Stimulated activated memory B cell treated with anti-CD40 and anti-IgM and Interleukin-4, amounts not matched to agents 10 μg/mL and 1 μg/mL and 100 μg/mL, for 72 hours (primary cell): ENCODE data around the gene HEY2.
A peak's percentile ranks its signal among the peaks of the same experiment; 100 is the strongest.

Experiments used
- ATAC-seq: fragments of 150-1000 bp; cut with Tn5 transposase; 2 replicates; pipeline ENCODE4 v1.10.0; 2021
- H3K27ac Mint-ChIP-seq: one replicate; pipeline ENCODE4 v1.8.0; 2022; ENCODE audit warnings: mild to moderate bottlenecking, mixed read lengths
- H3K27me3 Mint-ChIP-seq: one replicate; pipeline ENCODE4 v1.8.0; 2022; ENCODE audit warnings: mixed read lengths
- H3K36me3 Mint-ChIP-seq: one replicate; pipeline ENCODE4 v1.8.0; 2022; ENCODE audit warnings: mixed read lengths
- H3K4me1 Mint-ChIP-seq: one replicate; pipeline ENCODE4 v1.8.0; 2022; ENCODE audit warnings: mixed read lengths
- H3K4me3 Mint-ChIP-seq: one replicate; pipeline ENCODE4 v1.8.0; 2022; ENCODE audit warnings: mild to moderate bottlenecking, moderate library complexity, mixed read lengths
- H3K9me3 Mint-ChIP-seq: one replicate; pipeline ENCODE4 v1.8.0; 2022; ENCODE audit warnings: mixed read lengths

Gene HEY2

DNA sequence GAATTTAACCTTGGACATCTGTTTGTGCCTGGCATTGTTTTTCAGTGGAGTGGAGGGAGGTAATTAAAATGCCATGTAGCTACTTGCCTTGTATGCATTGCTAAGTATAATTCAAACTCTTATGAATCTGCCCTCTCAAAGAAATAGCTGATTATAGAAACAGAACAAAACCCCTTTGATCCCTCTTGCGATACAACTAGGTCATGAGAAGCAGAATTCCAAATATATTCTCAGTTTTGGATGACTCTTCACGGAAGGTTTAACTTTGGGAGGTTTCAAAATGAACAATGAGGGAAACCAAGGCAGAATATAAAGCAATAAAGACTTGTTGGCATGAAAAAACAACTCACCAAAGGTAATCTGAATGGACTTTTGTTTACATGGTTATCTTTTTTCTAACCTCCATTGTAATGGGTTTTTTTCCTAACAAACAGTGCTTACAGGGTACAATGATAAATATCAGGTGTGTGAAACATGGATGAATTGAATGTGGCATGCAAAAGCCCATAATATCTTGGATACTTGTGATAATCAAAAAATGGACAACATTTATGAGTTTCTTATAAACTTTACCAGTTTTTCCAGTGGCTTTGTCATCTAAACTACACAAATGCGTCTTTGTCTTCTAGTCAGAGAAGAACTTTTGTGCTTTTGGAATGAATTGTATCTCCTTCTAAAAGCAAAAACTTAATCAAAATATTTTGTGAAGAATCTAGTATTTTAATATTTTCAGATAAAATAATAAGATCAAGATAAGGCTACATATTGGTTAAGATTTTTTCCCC, 15.7 kb upstream of the HEY2 start:
- Mint-ChIP-seq H3K27ac (no peak overlapping the region), H3K27me3 (peaks cover 51% of the 10 kb centered on the region), H3K36me3 (no peaks in the 10 kb centered on the region), H3K9me3 (no peaks in the 10 kb centered on the region), H3K4me1 (no peaks in the 10 kb centered on the region), H3K4me3 (no peak overlapping the region)
- no peak for ATAC-seq

- ATAC-seq: no peak
- no peaks in the 10 kb centered on the region for H3K9me3 Mint-ChIP-seq
- H3K4me3 Mint-ChIP-seq: no peak overlapping the region
- no peaks in the 10 kb centered on the region for H3K4me1 Mint-ChIP-seq
- peaks cover 31% of the 10 kb centered on the region for H3K27me3 Mint-ChIP-seq
- H3K36me3 Mint-ChIP-seq: no peaks in the 10 kb centered on the region
- no peak overlapping the region for H3K27ac Mint-ChIP-seq
These were observed 11.2 kb upstream of the HEY2 start for GRCh38 chr6:125738276-125738675.

DNA sequence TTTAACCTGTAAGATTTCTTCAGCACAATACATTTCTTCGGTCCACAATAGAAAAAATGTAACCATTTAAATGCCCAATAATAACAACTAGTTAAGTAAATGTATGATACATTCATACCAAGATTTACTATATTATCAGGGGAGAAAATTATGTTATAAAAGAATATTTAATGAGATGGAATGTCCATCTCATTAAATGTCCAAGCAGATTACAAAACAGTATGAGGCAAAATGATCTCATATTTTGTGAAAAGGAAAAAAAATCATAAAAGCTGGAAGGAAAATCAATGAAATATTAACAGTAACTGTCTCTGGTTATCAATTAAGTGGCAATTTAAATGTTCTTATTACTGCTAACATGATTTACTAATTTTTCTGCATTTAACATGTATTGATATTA, 10.1 kb upstream of the HEY2 start:
- Mint-ChIP-seq H3K4me3 (no peak overlapping the region), H3K36me3 (no peaks in the 10 kb centered on the region), H3K4me1 (no peaks in the 10 kb centered on the region), H3K27ac (no peak overlapping the region), H3K9me3 (no peaks in the 10 kb centered on the region), H3K27me3 (peaks cover 24% of the 10 kb centered on the region)
- no peak for ATAC-seq

DNA sequence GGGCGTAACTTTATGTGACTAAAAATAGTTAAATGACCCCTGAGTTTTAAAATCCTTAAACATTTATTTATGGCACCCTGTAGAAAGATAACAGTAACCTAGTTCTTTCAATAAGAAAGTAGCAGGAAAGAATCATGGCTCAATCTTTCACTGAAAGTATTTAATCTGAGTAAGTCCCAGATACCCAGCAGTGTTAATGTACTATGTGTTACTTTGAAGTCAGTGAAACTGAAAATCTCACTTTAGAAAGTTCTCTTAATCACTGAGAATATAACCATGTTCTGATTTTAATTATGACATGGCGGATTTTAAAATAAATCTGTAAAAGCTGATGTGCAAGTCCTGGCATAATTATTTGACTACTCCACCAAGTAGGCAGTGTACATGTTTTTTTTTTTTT, 8.1 kb upstream of the HEY2 start:
- Mint-ChIP-seq H3K4me3 (no peak overlapping the region), H3K36me3 (no peaks in the 10 kb centered on the region), H3K9me3 (no peaks in the 10 kb centered on the region), H3K27me3 (peaks cover 25% of the 10 kb centered on the region), H3K27ac (no peak overlapping the region), H3K4me1 (no peaks in the 10 kb centered on the region)
- no peak for ATAC-seq

DNA sequence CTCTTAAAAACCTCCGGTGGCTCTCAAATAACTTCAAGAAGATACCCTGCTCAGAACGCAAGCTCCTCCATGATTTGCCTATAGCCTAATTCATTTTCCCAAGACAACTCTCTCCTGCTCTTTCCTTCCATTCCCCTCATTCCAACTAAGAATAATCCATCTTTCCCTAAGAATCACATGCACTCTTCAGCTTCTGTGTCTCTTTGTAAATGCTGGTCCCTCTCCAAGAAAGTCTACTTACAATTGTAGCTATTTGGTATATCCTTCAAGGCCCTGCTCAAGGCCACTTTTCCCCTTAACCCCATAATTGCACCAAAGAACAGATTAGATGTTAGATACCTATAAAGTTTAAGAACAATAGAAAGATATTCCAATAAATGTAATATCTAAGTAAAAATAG, 7.4 kb upstream of the HEY2 start:
- H3K4me3 Mint-ChIP-seq: no peak overlapping the region
- H3K27me3 Mint-ChIP-seq: peaks cover 25% of the 10 kb centered on the region
- no peaks in the 10 kb centered on the region for H3K9me3 Mint-ChIP-seq
- H3K4me1 Mint-ChIP-seq: peaks cover 6% of the 10 kb centered on the region
- no peaks in the 10 kb centered on the region for H3K36me3 Mint-ChIP-seq
- no peak for ATAC-seq
- no peak overlapping the region for H3K27ac Mint-ChIP-seq

DNA sequence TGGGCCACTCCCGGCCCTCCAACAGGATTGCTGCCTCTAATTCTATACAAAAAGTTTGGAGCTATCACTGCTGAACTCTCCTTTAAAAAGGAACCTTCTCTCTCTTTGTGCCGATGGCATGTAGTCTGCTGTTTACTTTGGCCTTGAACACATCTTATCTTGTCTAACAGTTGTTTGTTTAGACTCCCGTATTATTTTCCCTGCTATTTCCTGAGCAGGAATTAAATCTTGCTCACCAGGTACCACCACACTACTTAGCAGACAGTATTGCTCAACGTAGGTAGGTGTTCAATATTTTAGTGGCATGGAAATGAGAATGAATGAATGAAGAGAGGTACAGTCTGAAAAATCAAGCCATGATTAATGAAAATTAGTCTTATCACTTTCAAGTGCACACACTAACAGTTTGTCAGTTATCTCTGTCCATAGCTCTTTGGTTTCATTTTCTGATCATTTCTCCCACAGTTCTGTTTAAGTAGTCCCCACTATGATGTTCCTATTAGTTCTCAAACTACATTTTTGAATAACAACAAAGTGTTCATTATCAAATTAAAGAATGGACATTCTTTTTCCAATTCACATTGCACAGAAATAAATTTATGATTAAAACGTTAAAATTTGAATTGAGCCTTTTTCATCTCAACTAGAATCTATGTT, 6.8 kb upstream of the HEY2 start:
- H3K4me3 Mint-ChIP-seq: no peak overlapping the region
- H3K4me1 Mint-ChIP-seq: peaks cover 12% of the 10 kb centered on the region
- peaks cover 25% of the 10 kb centered on the region for H3K27me3 Mint-ChIP-seq
- no peak overlapping the region for H3K27ac Mint-ChIP-seq
- H3K9me3 Mint-ChIP-seq: no peaks in the 10 kb centered on the region
- ATAC-seq: no peak
- no peaks in the 10 kb centered on the region for H3K36me3 Mint-ChIP-seq

DNA sequence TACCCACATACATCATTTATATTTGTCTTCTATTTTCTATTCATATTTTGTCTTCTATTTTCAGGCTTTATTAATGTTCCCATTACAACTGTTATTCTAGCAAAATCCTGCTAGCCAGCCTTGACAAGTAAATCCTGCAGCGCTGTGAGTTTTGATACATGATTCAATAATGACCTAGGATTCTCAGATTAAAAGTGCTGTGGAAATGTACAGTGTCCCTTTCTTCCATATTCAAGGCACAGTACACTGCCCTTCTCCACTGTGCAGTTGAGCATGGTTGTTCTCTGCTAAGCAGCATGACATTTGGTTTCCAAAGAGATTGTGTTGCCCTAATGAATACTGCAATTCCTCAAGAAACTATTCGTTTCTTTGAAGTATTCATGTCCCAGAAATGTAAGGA, 5.8 kb upstream of the HEY2 start:
- H3K4me3 Mint-ChIP-seq: no peak overlapping the region
- no peaks in the 10 kb centered on the region for H3K36me3 Mint-ChIP-seq
- no peaks in the 10 kb centered on the region for H3K9me3 Mint-ChIP-seq
- peaks cover 21% of the 10 kb centered on the region for H3K4me1 Mint-ChIP-seq
- H3K27me3 Mint-ChIP-seq: peaks cover 28% of the 10 kb centered on the region
- no peak overlapping the region for H3K27ac Mint-ChIP-seq
- no peak for ATAC-seq

- Mint-ChIP-seq H3K4me3 (no peak overlapping the region), H3K9me3 (no peaks in the 10 kb centered on the region), H3K27ac (no peak overlapping the region), H3K4me1 (peaks cover 33% of the 10 kb centered on the region), H3K36me3 (no peaks in the 10 kb centered on the region), H3K27me3 (peaks cover 42% of the 10 kb centered on the region)
- no peak for ATAC-seq
These were observed 4.0 kb upstream of the HEY2 start for GRCh38 chr6:125745281-125746018.

DNA sequence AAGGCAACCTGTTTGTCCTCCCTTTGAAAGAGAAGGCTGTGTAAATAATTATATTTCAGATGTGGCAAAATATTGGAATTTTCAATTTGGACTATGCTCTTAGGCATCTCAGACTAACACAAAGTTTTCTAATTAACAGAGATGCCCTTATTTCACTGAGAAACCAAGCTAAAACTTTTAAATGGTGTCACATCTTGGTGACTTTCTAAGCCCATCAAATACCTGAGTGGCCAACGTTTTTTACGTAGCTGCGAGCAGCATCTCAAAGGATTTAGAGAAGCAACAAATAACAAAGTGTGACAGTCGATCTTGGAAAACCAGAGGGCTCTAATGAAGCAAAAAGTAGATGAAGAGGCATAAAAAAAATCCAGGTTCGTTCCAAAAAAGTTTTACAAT, 3.4 kb upstream of the HEY2 start:
- peaks cover 48% of the 10 kb centered on the region for H3K27me3 Mint-ChIP-seq
- H3K4me1 Mint-ChIP-seq: peaks cover 38% of the 10 kb centered on the region
- H3K9me3 Mint-ChIP-seq: no peaks in the 10 kb centered on the region
- H3K27ac Mint-ChIP-seq: no peak overlapping the region
- ATAC-seq: no peak
- no peaks in the 10 kb centered on the region for H3K36me3 Mint-ChIP-seq
- H3K4me3 Mint-ChIP-seq: peak overlapping the region; percentile 7

- Mint-ChIP-seq H3K9me3 (no peaks in the 10 kb centered on the region), H3K4me1 (peaks cover 43% of the 10 kb centered on the region), H3K36me3 (no peaks in the 10 kb centered on the region), H3K4me3 (peak overlapping the region; percentile 67), H3K27ac (no peak overlapping the region), H3K27me3 (peaks cover 57% of the 10 kb centered on the region)
- ATAC-seq: peak; percentile 63
These were observed 2.5 kb upstream of the HEY2 start for GRCh38 chr6:125746731-125747588.

GRCh38 chr6:125747589-125748405, 1.6 kb upstream of the HEY2 start:
- no peaks in the 10 kb centered on the region for H3K9me3 Mint-ChIP-seq
- H3K4me1 Mint-ChIP-seq: peaks cover 43% of the 10 kb centered on the region
- peak overlapping the region; percentile 76 for H3K4me3 Mint-ChIP-seq
- H3K27ac Mint-ChIP-seq: no peak overlapping the region
- no peaks in the 10 kb centered on the region for H3K36me3 Mint-ChIP-seq
- peak; percentile 9 for ATAC-seq
- peaks cover 62% of the 10 kb centered on the region for H3K27me3 Mint-ChIP-seq

DNA sequence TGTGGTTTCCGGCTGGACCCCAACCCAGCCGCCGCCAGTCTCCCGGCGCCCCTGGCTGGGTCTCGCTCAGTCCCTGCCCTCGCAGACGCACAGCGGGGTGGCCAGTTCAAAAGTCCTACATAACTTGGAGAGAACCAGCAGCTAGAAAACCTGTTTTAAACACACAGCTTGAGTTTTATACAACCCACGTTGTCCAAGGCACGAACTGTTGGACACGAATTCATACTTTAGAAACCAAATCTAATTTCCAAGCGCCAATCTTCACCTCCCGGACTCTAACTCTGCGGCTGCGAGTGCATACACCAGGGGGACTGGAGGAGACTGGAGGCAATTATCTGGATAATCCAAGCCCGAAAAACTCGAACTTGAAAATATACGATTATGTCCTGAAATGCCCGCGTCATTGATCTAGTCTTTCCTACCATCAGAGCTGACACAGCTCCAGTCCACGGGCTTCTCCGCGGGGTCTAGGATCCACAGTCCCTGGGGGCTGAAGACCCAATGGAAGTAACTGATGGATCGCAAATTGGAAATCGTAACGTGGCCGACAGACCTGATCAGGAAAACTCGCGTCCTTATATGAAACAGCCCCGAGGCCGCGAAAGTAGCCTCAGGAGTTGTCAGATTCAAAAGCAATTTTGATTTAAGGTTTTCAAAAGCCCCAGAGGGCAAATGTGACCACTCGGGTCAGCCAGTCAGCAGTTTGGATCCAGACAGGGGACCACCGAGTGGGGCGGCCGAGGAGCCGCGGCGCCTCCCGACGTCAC, 843 bp upstream of the HEY2 start:
- peaks cover 68% of the 10 kb centered on the region for H3K27me3 Mint-ChIP-seq
- H3K27ac Mint-ChIP-seq: no peak overlapping the region
- no peaks in the 10 kb centered on the region for H3K9me3 Mint-ChIP-seq
- ATAC-seq: no peak
- no peaks in the 10 kb centered on the region for H3K36me3 Mint-ChIP-seq
- peak overlapping the region; percentile 76 for H3K4me3 Mint-ChIP-seq
- peaks cover 43% of the 10 kb centered on the region for H3K4me1 Mint-ChIP-seq

- Mint-ChIP-seq H3K27me3 (peaks cover 68% of the 10 kb centered on the region), H3K4me1 (peaks cover 43% of the 10 kb centered on the region), H3K27ac (peak overlapping the region; percentile 45)
These were observed 646 bp downstream of the HEY2 start for GRCh38 chr6:125749865-125750691.

More at GRCh38 chr6:125749865-125750691, 646 bp downstream of the HEY2 start:
- no peak for ATAC-seq
- Mint-ChIP-seq H3K4me3 (peak overlapping the region; percentile 82), H3K36me3 (no peaks in the 10 kb centered on the region), H3K9me3 (no peaks in the 10 kb centered on the region)
